SH-SY5Y (cell line): ENCODE measurements around the gene PPP1R14D.

ENCODE experiments used
- GATA2 ChIP-seq: IDR thresholded peaks from 2 replicates; pipeline ENCODE4 v1.6.1; 2011; ENCODE audit warnings: mild to moderate bottlenecking, low read depth, low read length
- GATA3 ChIP-seq: IDR thresholded peaks from 2 replicates; pipeline ENCODE4 v1.6.1; 2011; ENCODE audit warnings: low read depth, mild to moderate bottlenecking, low read length, moderate library complexity

Gene PPP1R14D, protein sequence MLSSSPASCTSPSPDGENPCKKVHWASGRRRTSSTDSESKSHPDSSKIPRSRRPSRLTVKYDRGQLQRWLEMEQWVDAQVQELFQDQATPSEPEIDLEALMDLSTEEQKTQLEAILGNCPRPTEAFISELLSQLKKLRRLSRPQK

DNA sequence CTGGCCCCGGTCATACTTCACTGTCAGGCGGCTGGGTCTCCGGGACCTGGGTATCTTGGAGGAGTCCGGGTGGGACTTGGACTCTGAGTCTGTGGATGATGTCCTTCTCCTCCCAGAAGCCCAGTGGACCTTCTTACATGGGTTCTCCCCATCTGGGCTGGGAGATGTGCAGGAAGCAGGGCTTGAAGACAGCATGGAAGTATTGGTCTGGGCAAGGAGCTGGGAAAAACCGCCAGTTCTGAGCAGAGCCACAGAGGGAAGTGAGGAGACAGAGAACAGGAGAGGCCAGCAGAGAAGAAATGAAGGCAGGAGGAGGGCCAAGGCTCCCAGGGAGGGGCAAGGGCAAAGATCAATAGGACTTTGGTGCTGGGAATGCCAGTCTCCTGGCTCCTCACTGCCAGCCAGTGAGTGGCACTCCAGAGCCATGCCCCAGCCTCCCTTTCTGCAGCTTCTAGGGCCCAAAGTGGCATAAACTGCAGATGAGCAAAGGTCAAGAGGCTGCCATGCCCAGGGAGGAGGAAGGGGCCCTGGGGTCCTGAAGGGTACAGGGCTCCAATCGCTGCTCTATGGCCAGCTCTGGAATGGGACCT lies at the start of gene PPP1R14D:
Gene PPP1R14D (minus strand): TSS at position 262 of the 590 bp plus-strand sequence. CDS start 67 bp downstream, at position 195.
- TF ChIP-seq GATA3 (no peak), GATA2 (no peak)

DNA sequence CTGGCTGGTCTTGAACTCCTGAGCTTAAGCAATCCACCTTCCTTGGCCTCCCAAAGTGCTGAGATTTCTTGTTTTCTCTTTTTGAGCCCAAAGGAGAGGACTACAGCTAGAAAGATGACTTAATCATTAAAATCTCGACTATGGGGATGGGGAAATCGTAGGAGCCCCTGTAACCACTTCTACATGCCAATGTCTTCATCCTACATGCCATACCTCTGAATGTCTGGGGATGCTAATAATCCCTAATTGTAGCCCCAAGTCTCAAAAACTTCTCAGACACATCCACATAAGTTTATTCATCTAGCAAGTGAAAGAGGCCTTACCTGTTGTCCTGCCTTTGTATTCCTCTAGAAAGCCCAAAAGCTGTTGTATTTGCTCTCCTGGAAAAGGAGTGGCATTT lies 49.2 kb upstream of the PPP1R14D start:
- no peak for TF ChIP-seq GATA2
- no peak for TF ChIP-seq GATA3

DNA sequence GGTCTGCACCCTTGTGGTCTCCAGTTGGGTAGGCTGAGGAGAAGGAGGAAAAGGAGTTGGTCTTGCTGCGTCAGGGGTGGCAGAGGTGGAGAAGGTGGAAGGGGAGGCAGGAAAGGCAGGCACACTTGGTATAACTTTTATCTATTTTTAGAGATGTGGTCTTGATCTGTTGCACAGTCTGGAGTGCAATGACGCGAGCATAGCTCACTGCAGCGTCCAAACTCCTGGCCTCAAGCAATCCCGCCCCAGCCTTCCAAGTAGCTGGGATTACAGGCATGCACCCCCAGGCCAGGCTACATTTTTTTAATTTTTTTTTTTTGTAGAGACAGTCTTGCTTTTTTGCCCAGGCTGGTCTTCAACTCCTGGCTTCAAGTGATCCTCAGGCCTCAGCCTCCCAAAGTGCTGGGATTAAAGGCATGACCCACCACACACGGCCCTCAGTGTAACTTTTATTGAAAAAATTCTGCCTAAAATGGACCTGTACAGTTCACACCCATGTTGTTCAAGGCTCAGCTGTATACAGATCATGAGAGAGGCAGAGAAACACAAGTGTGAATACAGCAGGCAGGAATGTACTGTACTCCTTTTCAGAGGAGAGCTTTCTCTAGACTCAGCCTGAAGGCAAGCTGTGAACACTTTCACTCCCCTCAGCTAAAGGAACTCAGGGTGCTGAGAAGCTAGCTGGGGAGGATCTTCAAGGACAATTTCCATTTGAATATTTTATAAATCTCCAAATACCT lies 47.7 kb upstream of the PPP1R14D start:
- no peak for TF ChIP-seq GATA3
- no peak for TF ChIP-seq GATA2

DNA sequence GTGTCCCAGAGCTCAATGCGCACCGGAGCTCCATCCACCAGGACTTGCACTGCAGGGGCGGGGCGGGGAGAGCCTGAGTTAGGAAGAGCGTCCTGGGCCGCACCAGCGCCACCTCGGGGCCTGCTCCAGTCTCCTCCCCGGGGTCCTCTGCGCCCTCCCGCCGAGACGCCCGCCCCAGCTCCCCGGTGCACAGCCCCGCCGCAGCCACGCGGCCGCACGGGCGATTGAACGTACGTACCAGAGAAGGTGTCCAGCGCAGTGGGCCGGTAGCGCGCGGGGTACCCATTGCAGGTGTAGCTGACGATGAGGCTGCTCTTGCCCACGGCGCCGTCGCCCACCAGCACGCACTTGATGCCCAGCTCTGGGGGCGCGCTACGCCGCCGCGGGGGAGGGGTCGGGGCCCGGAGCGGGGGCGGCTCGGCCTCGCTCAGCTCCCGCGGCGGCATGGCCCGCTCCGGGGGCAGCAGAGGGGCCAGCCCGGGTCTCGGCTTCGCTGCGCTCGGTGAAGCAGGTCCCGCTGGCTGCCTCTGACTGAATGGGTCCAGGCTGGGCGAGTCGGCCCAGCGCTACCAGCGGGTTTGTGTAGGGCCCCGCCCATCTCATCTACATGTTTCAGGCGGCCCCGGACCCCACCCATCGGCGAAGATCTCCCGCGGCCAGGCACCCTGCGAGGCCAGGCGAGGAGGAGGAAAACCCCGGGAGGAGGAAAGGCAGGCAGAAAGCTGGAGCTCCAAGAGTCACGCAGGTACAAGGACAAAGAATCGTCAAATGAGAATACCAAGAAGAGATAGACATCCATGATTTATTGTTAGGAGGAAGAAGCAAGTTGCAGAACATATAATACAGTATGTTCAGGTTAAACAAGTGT lies 45.4 kb upstream of the PPP1R14D start, which contains the start of gene RHOV:
Gene RHOV (minus strand): TSS at position 541 of the 868 bp plus-strand sequence. CDS start 95 bp downstream, at position 446.
- TF ChIP-seq GATA2 (no peak), GATA3 (no peak)

DNA sequence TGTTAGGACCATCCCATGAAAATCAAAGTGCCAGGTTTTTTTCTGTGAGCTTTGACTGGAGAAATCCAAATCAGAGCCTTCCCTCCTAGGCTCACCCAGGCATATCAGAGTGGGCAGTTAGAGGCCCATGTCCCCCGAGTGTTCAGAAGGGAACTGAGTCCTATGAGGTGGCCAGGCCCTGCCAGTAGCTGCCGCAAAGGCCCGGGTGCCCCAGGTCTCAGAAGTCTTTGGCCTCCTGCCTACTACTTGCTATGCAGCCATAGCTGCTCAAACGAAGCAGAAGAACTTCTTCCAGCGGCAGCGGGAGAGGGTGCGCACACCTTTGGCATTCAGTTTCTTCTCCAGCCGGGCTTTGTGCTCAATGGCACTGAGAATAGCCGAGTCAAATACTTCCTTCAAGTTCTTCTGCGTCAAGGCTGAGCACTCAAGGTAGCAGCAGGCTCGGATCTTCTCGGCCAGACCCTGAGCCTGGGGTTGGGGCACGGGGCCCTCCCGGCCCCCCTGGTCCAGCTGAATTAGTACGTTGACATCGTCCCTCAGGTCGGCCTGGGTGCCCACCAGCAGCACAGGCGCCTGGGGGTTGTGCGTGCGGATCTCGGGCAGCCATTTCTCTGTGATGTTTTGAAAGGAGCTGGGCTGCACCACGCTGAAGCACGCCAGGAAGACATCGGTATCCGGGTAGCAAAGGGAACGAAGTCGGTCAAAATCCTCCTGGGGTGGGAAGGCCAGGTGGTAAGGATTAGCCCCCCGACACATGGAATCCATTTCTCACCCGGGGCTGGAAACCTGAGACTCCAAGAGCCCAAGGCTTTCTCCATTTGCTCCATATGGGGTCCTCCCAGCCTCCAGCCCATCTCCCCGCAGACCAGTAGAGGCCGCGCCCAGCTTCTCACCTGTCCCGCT lies 44.5 kb upstream of the PPP1R14D start:
- TF ChIP-seq GATA3 (no peak), GATA2 (no peak)

DNA sequence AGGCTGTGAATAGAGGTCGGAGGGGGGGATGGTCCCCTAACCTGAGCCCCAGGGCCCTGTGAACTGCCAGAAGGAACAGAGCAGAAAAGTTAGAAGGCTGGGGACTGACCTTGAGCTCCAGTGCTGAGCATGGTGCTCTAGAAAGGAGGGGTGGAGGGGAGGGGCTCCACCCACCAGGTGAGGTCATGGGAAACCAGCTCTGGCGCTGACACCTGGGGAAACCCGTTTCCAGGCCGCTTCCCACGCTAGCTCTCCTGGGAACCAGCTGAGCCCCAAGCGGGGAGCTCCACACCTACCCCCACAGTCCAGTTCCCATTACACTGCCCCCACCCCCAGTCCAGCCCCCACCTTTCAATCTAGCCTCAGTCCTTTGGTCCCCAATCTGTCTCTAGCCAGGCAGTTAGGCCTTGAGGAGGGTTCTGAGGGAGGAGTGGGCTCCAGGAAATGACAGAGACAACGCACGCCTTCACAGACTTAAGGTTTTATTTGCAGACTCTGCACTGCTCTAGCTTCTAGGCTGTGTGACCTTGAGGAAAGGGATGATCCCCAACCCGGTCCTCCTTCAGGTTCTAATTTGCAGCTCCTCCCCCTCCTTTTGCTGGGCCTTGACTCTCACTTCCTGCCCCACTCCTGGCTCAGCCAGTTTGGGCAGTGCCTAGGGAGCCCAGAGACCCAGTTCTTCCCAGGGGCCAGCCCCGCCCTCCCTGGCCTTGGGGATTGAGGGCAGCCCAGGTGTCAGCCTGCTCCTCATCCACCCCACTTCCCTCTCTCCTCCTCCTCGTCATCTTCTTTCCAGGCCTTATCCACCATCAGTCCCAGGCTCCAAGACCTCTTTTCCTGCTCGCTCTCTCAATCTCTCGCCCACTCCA lies 43.5 kb upstream of the PPP1R14D start:
- TF ChIP-seq GATA2 (no peak), GATA3 (no peak)

DNA sequence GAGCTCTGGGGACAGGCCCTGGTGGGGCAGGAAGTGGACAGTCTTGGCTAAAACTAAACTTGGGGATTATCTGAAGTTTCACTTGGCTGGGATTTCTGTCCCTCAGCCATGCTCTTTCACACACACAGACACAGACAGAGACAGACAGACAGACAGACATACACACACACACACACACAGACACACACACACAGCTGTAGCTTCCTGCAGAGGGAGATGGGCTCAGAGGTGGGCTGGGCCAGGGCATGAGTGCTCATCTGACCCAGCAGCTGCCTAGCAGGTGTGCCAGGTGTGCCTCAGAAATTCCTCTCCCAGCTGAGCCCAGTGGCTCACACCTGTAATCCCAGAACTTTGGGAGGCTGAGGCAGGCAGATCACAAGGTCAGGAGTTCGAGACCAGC lies 42.2 kb upstream of the PPP1R14D start:
- no peak for TF ChIP-seq GATA3
- TF ChIP-seq GATA2: no peak

DNA sequence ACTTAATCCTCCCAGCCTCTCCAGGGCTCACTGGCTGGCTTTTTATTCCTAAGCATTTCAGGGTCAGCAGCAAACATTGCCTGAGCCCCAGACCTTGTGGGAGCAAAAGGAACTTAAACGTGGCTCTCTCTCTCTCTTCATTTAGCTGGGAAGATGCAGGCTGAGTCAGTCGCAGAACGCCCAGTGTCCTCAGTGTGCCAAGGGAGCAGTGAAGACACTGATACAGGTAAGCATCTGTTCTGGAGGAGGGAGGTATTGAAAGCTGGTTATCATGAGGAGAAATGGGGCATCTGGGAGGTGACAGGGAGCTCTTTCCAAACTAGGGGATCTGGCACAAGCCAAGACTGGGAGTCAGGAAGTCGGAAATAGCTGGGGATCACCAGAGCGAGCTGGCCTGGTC lies 41.2 kb upstream of the PPP1R14D start:
- TF ChIP-seq GATA2 (no peak), GATA3 (no peak)

DNA sequence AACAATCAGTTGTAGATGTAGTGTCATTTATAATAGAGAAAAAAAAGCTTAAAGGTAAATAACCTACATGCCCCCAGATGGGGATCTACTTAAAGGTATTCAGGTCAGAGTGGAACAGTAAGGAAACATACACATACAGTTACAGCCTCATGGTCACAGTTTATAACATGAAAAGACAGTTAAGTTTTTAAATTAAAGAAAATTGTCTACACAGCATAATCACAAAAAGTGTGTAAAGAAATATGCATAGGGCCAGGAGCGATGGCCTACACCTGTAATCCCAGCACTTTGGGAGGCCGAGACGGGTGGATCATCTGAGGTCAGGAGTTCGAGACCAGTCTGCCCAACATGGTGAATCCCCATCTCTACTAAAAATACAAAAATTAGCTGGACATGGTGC lies 38.7 kb upstream of the PPP1R14D start:
- TF ChIP-seq GATA2 (no peak), GATA3 (no peak)

DNA sequence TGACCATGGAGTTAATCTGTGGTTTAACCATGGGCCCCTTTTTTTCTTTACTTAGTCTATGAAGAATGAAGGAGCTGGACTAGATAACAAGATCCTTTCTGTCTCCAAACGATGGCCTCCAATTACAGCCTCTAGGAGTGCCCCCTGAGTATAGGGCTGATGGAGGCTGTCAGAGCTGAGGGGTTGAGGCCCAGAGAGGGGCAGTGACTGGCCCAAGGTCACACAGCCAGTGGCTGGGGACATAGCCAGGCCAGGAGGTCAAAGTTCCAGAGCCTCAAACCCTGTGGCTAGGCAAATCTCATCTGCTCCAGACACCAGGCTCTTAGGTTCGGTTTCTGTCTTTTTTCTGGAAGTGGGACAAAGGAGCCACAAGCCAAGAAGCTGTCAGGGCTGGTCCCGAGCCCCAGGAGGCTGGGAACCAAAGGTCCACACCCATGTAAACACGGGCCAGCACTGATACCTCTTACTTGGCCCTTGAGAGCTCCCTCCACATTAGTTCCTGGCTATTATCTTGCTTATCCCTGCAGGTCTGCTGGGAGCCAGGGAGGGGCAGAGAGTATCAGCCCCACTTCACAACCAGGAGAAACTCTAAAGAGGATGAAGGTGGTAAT lies 35.3 kb upstream of the PPP1R14D start:
- TF ChIP-seq GATA3 (no peak), GATA2 (no peak)

DNA sequence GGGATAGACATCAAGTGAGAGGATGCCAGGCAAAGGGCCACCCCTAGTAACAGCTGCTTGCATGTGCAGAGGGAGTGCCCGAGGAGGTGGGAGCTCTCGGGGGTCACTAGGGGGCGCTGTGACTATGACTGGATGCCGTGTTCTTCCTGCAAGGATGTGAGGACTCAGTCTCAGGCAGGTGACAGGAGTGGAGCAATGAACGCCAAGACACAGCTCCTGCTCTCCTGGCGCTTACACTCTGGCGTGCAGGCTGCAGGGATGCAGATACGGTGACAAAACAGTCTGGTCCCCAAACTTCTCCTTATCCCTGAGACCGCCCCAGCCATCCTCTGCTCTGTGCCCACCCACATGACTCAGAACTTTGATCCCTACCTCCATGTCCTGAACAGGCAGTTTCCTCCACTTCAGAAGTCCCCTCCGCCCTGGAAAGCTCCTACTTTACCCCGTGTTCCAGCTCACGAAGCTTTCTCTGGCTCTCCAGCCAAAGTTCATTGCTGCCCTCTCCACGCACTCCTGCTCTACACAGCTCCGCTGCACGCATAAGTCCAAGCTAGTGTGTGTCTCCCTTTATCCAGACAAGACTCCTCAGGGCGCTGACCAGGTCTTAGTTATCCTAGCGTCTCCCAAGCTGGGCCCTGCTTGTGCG lies 30.8 kb upstream of the PPP1R14D start:
- TF ChIP-seq GATA3 (no peak), GATA2 (no peak)
